B cell (primary cell): Measurements from ENCODE around the gene AGAP1.

Experiments
- EZH2 ChIP-seq: IDR thresholded peaks from 2 replicates; pipeline ENCODE4 v1.6.1; 2012; ENCODE audit warnings: borderline replicate concordance, low read depth, mild to moderate bottlenecking, moderate library complexity, low read length; ENCODE audit not compliant: insufficient read depth, poor library complexity, severe bottlenecking
- TF ChIP-seq, protein P1 (sequence below): fragments of 200-600 bp; IDR thresholded peaks from one replicate; pipeline ENCODE4 v1.8.0; 2022; ENCODE audit warnings: antibody characterized with exemption, mild to moderate bottlenecking

- TF ChIP-seq, protein P1, sequence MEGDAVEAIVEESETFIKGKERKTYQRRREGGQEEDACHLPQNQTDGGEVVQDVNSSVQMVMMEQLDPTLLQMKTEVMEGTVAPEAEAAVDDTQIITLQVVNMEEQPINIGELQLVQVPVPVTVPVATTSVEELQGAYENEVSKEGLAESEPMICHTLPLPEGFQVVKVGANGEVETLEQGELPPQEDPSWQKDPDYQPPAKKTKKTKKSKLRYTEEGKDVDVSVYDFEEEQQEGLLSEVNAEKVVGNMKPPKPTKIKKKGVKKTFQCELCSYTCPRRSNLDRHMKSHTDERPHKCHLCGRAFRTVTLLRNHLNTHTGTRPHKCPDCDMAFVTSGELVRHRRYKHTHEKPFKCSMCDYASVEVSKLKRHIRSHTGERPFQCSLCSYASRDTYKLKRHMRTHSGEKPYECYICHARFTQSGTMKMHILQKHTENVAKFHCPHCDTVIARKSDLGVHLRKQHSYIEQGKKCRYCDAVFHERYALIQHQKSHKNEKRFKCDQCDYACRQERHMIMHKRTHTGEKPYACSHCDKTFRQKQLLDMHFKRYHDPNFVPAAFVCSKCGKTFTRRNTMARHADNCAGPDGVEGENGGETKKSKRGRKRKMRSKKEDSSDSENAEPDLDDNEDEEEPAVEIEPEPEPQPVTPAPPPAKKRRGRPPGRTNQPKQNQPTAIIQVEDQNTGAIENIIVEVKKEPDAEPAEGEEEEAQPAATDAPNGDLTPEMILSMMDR: no peak
- TF ChIP-seq EZH2: no peak
Observed at GRCh38 chr2:235461763-235462414, 32.0 kb upstream of the AGAP1 start.
